ENCODE data around the gene FKBP2.
A peak's percentile ranks its signal among the peaks of the same experiment; 100 is the strongest.
"Not testable (repeated sequence)": the region's sequence is repeated elsewhere in the genome, so short reads cannot be mapped to it uniquely, and the experiment has no call there.

Gene FKBP2

DNA sequence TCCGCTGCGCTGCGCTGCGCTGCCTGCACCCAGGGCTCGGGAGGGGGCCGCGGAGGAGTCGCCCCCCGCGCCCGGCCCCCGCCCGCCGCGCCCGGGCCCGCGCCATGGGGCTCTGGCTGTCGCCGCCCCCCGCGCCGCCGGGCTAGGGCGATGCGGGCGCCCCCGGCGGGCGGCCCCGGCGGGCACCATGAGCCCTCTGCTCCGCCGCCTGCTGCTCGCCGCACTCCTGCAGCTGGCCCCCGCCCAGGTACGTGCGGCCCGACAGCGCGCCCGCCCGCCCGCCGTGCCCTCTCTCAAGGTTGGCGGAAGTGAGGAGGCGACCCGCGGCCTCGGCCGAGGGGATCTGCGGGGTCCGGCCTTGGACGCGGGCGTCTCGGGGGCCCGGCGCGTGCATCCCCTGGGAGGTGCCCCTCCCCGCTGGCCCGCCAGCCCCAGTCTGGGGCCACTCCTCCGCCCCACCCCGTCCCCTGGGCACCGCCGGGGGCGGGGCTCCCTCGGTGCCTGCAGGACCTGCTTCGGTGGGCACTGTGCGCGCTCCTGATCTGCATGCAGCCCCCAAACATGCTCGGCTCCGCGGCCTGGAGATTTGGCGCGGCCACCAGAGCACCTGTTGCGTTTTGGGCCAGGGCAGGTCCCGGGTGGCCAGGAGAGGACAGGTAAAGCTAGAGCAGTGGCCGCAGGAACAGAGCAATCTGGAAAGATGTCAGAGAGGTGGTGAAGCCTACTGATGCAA is 6.1 kb upstream of the FKBP2 start:
- no peak for DNase-seq (ENCODE audit: low read depth)

DNA sequence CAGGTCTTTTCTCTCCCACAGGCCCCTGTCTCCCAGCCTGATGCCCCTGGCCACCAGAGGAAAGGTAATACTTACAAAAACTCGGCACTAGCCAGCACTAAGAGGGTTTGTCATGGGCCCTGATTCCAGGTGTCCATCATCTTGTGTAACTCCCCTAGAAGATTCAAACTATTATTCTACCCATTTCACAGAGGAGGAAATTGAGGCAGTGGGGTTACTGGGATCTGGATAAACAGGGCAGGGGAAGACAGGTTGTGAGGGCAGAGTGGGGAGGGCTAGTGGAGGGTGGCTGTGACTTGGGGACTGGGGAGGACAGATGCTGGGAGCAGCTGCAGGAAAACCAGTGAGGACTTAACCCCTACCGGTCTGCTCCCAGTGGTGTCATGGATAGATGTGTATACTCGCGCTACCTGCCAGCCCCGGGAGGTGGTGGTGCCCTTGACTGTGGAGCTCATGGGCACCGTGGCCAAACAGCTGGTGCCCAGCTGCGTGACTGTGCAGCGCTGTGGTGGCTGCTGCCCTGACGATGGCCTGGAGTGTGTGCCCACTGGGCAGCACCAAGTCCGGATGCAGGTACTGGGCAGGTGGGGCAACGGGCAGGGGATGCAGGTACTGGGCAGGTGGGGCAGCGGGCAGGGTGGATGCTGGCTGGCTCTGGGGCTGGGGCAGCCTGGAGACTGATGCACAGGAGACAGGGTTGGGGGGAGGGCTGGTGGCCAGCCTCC is 5.3 kb upstream of the FKBP2 start:
- DNase-seq (ENCODE audit: low read depth), result no peak

DNA sequence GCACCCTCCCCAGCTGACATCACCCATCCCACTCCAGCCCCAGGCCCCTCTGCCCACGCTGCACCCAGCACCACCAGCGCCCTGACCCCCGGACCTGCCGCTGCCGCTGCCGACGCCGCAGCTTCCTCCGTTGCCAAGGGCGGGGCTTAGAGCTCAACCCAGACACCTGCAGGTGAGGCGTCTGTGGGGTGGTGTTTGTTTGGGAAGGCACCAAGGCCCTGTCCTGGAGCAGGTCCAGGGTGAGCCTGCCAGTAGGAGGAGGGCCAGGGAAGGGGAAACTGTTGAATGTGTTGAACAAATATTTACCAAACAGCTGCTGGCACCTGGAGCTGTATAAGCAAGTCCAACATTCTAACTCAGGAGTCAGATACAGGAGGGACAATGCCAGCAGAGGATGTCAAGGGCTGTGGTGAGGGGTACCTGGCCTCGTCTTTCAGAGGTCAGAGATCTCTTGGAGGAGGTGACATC is 3.4 kb upstream of the FKBP2 start:
- no peak for DNase-seq (ENCODE audit: low read depth)

DNA sequence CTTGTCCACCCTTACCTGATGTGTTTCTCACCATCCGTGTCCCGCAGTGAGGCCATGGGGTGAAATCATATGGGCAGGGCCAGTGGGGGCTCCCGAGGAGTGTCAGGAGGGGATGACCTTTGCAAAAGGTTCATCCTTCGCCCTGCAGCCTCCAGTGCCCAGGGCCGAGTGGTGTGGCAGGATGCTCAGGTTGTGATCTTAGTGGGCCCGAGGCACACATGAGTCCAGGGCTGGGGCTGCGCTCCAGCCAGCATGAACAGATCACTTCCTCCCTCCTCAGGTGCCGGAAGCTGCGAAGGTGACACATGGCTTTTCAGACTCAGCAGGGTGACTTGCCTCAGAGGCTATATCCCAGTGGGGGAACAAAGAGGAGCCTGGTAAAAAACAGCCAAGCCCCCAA is 2.8 kb upstream of the FKBP2 start:
- no peak for DNase-seq (ENCODE audit: low read depth)

DNA sequence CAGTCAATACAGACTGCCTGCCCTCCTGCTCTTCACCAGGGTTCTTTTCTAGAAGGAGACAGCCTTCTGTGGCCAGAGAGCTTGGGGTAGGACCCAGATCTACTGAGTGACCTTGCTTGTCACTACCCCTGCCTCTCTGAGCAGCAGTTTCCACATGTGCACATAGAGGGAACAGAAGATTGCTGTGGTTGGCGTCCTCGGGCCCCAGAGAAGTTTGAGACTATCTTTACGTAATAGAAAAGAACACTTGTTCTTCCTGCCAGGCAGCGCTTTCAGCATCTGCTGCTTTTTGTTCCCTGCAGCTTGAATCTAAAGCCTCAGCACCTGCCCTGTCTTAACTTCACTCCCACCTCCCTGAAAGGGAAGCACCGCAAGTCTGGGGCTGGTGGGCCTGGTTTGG is 1.9 kb upstream of the FKBP2 start:
- DNase-seq (ENCODE audit: low read depth), result no peak

DNA sequence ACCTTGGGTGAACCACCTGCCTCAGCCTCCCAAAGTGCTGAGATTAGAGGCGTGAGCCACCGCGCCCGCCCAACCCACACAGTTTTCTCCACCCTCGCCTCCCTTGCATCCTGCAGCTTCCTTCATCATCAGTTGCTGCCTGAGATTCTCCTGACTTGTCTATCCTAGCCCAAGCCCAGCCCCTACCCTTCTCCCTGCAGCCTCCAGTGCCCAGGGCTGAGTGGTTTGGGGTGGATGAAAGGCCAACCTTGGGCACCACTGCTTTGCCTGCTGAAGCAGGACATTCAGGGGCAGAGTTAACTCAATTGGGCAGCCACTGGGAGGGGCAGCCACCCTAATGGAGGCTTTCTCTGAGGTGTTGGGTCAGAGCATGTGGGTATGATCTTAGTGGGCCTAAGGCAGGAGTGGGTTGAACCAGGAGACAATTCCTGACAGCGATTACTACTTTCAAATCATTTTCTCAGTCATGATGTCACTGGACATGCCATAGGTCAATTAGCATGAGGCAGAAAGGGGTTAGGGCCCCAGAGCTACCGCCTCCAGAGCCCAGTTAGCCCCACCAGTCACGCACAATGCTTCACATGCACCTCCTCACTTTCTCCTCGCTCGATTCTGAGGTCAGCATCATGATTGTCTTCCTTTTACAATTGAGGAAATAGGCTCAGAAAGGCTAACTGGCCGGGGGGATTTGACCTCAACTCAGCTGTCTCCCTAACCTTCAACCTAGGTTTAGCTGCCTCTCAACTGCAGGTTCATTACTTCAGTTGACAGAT is 1.0 kb upstream of the FKBP2 start:
- DNase-seq (ENCODE audit: low read depth), result no peak

DNA sequence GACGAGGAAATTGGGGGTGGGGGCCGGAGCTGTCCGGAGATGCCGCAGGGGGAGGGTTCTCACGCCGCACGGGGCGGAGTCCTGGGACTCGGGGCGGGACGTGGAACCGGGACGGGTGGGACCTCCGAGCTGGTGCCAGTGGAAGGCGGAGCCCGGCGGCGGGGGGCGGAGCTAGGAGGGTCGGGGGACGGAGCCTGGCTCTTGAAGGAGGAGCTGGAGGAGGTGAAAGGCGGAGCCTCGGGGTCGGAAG is 271 bp downstream of the FKBP2 start:
- peak; percentile 100 for DNase-seq (ENCODE audit: low read depth)

DNA sequence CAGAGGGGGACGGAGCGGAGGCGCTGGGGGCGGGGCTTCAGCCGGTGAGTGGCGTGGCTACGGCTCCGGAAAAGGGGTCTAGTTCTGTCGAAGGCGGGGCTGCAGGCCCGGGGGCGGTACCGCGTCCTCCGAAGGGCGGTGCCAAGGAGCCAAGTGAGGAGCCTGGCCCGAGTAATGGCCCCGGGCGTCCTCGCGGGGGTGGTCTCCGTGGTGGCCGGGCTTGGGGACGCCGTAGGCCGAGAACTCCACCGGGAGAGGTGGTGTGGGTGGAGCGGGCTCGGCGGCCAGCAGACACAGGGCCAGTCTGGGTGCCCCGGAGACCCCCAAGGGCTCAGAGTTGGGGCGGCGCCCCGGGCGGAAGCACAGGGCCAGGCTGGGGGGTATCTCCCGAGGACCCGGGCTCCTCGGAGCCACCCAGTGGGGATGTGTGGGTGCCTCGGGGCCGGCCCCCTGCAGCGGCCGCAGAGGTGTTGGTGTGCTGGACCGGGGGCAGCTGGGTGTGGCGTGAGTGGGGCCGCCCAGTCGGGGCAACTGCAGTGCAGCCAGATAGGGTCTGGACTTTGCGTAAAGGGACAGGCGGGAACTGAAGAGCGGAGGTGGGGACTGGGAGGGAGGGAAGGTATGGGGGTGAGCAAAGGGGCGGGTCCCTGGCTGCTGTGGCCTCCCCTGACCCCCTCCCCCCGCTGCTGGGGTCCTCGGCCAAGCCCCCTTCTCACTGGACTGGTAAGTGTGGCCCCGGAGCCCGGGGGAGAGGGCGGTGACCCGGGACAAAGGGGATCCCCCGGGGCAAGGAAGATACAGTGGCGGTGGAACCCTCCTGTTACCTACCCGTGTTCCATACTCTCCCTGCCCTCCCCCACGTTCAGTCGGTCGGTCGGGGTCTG is 838 bp downstream of the FKBP2 start:
- no peak for DNase-seq (ENCODE audit: low read depth)

DNA sequence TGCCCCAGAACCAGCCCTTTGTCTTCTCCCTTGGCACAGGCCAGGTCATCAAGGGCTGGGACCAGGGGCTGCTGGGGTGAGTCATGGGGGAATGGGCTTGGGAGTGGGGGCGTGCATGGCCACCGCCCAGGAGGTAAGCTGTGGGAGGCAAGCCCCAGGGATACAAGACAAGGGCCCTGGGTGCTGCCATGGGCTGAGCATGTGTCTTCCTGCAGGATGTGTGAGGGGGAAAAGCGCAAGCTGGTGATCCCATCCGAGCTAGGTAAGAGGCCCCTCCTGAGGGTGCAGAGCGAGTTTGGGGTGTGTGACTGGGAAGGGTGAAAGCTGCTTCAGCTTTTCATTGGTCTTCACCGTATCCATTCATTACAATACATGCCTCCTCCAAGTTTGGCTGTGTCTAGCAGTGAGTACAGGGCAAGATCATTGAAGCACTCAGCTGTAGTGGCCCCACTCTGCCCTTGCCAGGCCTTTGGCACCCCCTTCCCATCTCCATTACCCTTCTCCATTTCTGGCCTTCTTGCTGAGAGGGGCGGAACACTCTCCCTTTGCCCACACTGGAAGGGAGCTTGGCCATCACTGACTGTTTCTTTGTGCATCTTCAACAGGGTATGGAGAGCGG is 2.5 kb downstream of the FKBP2 start:
- DNase-seq (ENCODE audit: low read depth), result no peak

DNA sequence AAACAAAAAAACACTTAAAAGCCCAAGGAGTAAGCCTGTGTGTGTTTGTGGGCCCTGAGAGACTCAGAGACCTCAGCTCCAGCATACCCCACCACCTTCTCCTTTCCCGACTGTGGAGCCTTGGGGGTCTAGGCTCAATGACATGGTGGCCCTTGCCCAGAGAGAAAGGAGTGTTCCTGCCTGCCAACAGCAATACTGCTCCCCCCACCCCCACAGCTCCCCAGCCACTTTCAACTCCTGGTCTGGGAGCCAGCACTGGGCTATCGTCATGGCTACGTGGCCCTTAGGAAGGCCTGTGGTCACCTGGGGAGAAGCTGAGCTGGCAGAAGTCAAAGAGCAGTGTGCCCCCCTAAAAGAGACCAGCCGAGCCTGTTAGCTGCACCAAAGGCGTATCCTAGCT is 3.2 kb downstream of the FKBP2 start:
- no peak for DNase-seq (ENCODE audit: low read depth)

DNA sequence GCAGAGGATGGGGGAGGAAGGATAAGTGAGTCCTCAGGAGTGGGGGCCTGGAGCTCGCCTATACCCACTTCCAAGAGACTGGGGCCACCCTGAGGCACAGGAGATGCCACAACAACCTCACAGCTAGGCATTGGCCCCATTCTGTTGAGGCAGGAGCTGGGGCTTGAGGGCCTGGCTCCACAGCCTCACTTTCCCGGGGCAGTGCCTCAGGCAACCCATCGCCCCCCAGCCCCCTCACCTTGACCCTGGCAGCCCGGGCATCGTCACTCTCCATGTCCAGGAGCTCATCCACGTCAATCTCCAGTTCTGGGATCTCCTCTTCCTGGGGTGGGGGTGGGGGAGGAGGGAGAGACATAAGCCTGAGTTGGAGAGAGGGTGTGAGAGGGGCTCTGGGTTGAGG is 4.1 kb downstream of the FKBP2 start:
- no peak for DNase-seq (ENCODE audit: low read depth)

DNA sequence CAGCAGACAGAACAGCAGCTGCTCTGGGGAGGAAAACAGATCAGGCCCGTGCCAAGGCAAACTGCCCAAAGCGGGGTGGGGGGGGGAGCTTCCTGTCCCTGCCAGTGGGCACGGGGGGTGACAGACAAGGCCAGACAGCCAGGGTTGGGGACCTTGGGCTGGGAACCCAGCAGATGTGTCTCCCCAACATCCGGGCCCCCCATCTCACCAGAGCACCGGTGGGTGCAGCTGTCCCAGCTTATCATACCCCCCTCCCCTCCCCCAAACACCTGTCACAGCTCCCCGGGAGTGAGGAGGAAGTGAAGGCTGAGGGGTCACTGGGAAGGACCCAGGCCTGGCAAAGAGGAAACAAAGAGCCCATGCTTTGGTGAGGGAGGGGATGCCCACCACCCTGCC is 4.5 kb downstream of the FKBP2 start:
- no peak for DNase-seq (ENCODE audit: low read depth)

DNA sequence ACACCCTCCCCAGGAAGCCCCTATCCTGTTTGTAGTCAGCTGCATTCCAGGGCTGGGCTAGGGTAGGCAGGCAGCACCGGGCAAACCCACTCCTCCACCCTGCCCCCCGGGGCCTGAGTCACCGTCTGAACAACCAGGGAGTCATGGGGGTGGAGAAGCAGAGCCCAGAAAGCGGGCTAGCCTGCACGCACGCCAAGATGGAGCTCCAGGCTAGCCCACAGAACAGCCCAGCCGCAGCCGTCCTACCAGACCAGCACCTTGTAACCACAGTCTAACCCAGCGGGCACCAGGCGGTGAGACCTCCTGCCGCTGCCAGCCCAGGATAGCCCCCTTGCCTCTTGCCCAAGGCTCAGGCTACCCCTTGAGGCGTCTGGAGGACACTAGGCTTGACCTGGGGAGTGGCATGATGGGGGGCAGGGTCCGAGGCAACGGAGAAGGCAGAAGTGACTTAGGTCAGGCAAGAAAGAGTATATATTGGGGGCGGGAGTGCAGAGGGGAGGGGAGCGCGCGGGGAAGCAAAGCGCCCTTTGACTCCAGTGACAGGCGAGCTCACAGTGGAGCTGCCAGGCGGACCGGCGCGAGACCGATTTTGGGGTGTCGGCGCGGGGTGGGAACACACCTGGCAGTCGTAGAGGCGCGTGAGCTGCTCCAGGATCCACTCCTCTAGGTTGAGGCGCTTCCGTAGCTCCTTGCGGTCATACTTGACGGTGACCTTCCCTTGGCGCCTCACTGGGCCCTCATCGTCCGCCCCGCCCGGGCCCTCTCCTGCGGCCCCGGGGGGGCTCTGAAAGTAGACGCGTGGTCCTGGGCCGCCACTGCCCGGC is 5.1 kb downstream of the FKBP2 start:
- peak; percentile 74 for DNase-seq (ENCODE audit: low read depth)

DNA sequence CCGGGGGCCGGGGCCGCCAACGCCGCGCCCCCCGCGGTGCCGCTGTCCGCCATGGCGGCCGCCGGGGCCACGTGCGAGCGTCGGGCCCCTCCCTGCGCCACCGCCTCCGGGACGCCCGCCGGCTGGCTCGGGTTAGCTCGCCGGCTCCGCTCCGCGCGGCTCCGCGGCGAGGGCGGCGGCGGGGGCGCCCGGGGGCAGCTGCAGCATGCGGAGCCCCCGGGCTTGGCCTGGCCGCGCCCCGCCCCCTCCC is 5.7 kb downstream of the FKBP2 start:
- DNase-seq (ENCODE audit: low read depth), result not testable (repeated sequence)

DNA sequence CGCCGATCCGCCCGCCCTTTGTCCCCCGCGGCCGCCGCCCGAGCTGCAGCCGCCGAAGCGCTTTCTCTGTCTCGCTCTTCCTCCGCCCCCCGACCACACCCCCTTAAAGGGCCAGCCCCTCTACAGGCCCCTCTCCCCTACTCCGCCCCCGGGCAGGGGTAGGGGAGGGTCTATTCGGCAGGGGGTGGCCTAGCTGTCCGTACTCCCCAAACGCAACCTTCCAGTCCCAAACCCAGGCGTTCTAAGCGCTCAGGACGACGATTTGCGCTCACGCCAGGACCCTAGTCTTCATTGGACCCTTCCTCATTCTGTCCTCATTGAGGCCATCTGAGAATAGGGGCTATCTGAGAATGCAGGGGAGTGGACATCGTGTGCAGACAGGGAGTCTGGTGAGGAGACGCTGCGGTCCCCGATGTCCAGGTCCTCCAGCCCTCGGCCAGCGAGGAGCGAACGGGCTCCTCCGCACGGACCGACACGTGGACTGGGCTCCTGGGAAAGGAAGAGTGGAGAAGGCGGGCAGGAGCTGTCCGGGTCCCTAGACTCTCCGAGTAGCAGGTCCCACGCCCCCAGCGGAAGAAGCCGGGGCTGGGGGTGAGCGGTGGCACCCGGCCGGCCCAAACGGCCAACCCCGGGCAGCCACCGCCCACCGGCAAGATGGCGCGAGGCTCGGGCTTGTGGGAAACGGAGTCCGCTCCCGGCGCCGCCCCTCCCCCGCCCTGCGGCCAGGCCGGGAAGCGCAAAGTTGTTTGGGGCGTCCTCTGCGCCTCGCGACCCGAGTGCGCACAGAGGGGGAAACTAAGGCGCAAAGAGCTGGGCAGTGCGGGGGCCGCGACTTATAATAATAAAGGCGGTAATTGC is 6.2 kb downstream of the FKBP2 start, which contains the start of gene PPP1R14B:
PPP1R14B (minus strand) TSS at position 73 of the 858 bp plus-strand sequence. CDS start 270 bp downstream, outside the sequence.
- peak; percentile 76 for DNase-seq (ENCODE audit: low read depth)

DNA sequence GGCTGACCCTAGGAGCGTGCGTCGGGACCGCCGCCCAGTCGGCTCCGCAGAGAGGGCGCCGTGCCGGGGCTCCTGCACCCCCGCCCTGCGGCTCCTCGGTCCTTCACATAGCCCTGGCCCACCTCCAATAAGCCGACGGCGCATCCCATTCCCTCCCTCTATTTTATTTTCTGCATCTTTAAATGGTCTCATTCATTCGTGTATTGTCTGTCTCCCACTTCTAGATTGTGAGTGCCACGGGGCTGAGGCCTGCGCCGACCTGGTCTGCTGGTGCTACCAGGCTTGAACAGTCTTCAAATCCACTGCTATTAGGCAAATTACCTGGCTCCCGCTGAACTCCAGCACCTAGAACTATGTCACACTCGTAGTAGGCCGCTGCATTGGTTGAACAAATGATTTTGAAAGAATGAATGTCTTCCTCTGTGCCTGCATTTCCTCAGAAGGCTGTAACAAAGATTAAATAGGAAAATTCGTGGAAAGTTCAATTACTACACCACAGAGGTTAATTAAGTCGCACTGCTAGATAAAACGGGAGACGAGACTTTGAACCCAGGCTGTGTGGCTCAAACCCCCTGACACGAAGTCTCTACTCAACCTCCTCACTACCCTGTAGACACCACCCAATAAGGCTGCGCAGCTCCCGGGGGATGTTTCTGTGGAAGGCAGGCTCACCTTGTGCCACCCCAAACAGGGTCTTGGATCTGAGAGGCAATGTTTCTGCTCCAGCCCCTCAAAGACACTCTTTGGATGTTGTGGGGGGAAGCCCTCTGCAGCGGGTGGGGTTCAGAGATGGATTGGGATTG is 7.0 kb downstream of the FKBP2 start:
- DNase-seq (ENCODE audit: low read depth), result no peak

DNA sequence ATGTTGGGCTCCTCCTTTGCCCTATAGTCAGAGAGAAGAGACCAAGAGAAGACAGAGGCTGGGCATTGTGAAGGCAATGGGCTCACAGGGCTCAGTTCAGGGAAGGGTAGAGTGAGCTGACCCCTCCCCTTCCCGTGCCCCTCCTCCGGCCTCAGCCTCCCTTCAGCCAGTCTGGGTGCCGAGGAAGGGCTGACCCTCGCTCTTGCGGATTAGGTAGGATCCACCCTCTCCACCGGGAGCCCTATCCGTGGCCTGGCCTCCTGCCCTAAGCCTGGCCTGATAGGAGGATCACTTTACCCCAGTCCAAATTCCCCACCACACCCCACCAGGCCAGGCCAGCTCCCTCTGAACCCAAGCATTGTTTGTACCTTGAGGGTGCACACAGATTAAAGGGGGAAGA is 7.7 kb downstream of the FKBP2 start:
- DNase-seq (ENCODE audit: low read depth), result no peak

DNA sequence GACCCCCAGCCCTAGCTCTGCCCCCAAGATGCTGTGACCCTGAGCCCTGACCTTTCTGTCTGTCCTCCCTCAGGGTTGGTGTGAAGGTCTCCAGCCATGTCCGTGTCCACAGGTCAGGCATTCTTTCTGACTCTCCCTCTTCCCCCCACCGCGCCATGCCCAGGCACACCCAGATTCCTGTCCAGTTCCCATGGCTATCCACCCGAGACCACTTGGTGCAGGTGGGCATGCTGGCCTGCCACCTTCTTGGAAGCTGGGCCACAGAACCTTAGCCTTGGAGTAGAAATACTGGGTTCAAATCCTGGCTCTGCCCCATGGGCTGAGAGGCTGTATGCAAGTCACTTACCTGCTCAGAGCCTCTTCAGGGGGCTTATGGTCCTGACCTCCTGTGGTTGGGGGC is 8.1 kb downstream of the FKBP2 start:
- no peak for DNase-seq (ENCODE audit: low read depth)
